ENCODE results near the gene DHCR24.

DHCR24 gene

GRCh38 chr1:54811066-54811465, 75.9 kb downstream of the DHCR24 start:
- no peak for DNase-seq
- Histone ChIP-seq H3K4me3 (ENCODE audit: low read depth, low read length) (no peak overlapping the region), H3K4me1 (no peaks in the 10 kb centered on the region), H3K27me3 (no peaks in the 10 kb centered on the region), H3K9me3 (no peaks in the 10 kb centered on the region), H3K36me3 (no peaks in the 10 kb centered on the region)
- no peak for TF ChIP-seq CTCF (IDR thresholded peaks at IDR 0.05; ENCODE audit: low read depth, low read length)

- H3K9me3 ChIP-seq, result no peaks in the 10 kb centered on the region
- H3K4me3 ChIP-seq (ENCODE audit: low read depth, low read length), result no peak overlapping the region
- peak; percentile 70 for DNase-seq
- no peaks in the 10 kb centered on the region for H3K27me3 ChIP-seq
- no peaks in the 10 kb centered on the region for H3K36me3 ChIP-seq
- peak; percentile 77 for TF ChIP-seq CTCF (IDR thresholded peaks at IDR 0.05; ENCODE audit: low read depth, low read length)
- H3K4me1 ChIP-seq, result no peaks in the 10 kb centered on the region
These were observed 76.6 kb downstream of the DHCR24 start for GRCh38 chr1:54810153-54810942.

- H3K4me3 ChIP-seq (ENCODE audit: low read depth, low read length), result no peak overlapping the region
- H3K27me3 ChIP-seq, result no peaks in the 10 kb centered on the region
- TF ChIP-seq CTCF (IDR thresholded peaks at IDR 0.05; ENCODE audit: low read depth, low read length), result no peak
- H3K36me3 ChIP-seq, result no peaks in the 10 kb centered on the region
- H3K4me1 ChIP-seq, result no peaks in the 10 kb centered on the region
- no peaks in the 10 kb centered on the region for H3K9me3 ChIP-seq
- no peak for DNase-seq
These were observed 77.4 kb downstream of the DHCR24 start for GRCh38 chr1:54809496-54810074.

GRCh38 chr1:54808443-54809207, 78.4 kb downstream of the DHCR24 start:
- H3K4me1 ChIP-seq, result no peaks in the 10 kb centered on the region
- H3K9me3 ChIP-seq, result no peaks in the 10 kb centered on the region
- TF ChIP-seq CTCF (IDR thresholded peaks at IDR 0.05; ENCODE audit: low read depth, low read length), result peak; percentile 43; the same call in 1 of the 2 replicates
- no peaks in the 10 kb centered on the region for H3K36me3 ChIP-seq
- H3K4me3 ChIP-seq (ENCODE audit: low read depth, low read length), result no peak overlapping the region
- DNase-seq, result no peak
- H3K27me3 ChIP-seq, result no peaks in the 10 kb centered on the region

- Histone ChIP-seq H3K4me1 (no peaks in the 10 kb centered on the region), H3K4me3 (ENCODE audit: low read depth, low read length) (no peak overlapping the region), H3K27me3 (no peaks in the 10 kb centered on the region), H3K9me3 (no peaks in the 10 kb centered on the region), H3K36me3 (no peaks in the 10 kb centered on the region)
- DNase-seq, result no peak
- no peak for TF ChIP-seq CTCF (IDR thresholded peaks at IDR 0.05; ENCODE audit: low read depth, low read length)
These were observed 79.2 kb downstream of the DHCR24 start for GRCh38 chr1:54807756-54808155.

All from BE2C (cell line).